Melanocyte of skin (primary cell): ENCODE data around the gene PDCD2. TPM values are rescaled to one million over a fixed set of nuclear protein-coding genes. Genes with fewer than 3 reads are reported as not detected.

ENCODE experiments used
- total RNA-seq, 2 donors: library from RNA; depleted of rRNA; stranded (reverse); fragments of >200 nt; gene quantifications; 2 replicates each; pipeline ENCODE4 v1.2.3, GENCODE V29; 2012

PDCD2 gene
- 10 to 100 TPM; 46.5 to 62.3 TPM for total RNA-seq

DNA sequence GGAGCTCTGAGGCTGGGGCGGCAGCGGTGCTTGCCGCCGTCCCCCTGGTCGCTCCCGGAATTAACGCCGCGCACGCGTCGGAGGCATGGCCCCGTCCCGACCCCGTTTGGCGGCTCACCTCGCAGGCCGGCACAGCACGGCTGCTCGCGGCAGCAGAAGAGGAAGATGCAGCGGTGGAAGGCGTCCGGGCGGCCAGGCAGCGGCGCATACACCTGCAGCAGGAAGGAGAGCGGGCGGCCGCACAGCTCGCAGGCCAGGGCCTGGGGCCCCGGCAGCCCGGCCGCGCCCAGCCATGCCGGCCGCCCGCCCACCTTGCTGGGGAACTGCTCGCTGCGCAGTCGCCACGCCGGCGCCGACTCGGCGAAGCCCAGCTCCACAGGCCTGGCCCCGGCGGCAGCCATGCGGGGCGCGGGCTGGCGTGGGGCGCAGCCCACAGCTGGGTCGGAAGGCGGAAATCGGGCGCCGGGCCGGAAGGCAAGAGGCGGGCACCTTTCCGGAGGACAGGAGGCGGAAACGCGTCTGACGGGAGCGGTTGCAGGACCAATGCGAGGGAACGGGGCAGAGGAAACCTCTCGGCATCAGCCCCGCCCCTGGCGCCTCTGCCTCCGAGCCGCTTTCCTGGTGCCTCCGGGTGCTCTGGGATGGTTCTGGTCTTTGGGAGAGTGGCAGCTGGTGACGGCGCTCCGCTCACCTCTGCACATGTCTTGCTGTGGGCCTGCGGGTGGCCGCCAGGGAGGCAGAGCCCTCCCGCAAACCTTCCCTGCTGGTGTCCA, at the start of gene PDCD2:
TSS of gene PDCD2 (minus strand) at position 457 of the 773 bp plus-strand sequence. CDS start at position 401, 56 bp downstream.

GRCh38 chr6:170554013-170554795, 30.2 kb downstream of the PDCD2 start, which contains the start of gene TBP:
Gene TBP, plus strand, starts transcription at chr6:170554369. Its CDS starts 2,661 bp downstream, at chr6:170557030.

DNA sequence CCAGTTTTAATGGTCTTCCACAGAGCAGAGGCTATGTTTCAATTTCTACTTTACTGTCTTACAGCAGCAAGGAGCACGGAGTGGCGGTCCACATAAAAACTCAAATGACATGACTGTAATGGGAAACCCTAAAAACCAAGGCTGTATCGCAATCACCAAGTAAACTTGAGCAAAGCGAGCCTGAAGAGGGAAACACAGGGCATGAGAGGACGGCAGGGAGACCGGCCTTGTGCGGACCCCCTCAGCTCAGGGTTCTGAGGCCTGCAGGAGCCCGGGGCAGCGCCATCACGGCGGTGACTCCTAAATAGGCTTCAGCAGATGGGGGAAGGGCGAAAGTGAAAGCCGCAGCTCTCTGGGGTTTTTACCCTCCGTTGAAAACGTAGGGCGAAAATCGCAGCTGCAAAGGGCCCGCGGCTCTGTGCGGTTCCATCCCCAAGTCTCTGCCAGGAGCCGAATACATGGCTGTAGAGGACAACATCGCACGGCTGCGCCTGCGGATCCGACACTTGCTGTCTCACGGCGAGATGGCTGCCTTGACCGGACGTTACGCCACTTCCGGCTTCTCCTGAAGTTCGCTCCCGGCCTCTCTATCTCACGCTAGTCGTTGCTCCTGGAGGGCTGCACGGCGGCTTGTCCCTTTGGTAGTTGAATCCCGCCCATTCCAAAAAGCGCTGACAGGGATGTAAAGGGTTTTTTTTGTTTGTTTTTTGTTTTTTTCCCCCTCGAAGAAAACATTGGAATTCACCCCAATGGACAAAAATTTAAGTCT, 31.5 kb downstream of the PDCD2 start, which contains the start of gene PSMB1:
TSS of gene PSMB1 (minus strand) at position 543 of the 769 bp plus-strand sequence. CDS start at position 478, 65 bp downstream.

Other genes starting within 250 kb of the PDCD2 start
- gene PSMB1, start 31.3 kb downstream of the PDCD2 start, total RNA-seq, result 100 to 1,000 TPM; 269 to 405 TPM
- gene TBP, start 30.3 kb downstream of the PDCD2 start, total RNA-seq, result 10 to 100 TPM; 13.1 to 26.3 TPM